GM19240 (cell line): ENCODE measurements around the gene PAX2.

Source experiments
- DNase-seq: peaks from one replicate; pipeline ENCODE4 v3.0.0; 2011; ENCODE audit warnings: low spot score; ENCODE audit not compliant: insufficient read length

The PAX2 gene

GRCh38 chr10:100876585-100877460 is 131.4 kb downstream of the PAX2 start:
- no peak for DNase-seq

DNA sequence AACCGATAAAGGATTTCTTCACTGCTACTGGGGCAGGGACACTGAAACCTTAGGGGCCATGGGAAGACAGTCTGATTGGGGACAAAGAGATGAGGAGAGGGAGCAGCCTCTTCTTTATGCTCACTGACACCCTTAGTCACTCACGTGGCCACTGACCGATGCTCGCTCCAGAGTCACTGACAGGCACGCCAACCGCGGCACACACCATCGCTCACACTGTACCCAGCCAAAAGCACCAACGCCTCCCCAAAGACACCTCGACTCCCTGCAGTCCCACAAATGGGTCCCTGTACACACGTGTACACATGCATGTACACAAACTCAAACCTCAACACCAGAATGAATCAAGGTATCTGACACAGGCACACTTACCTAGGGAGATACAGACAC is 132.1 kb downstream of the PAX2 start:
- DNase-seq = no peak

GRCh38 chr10:100878291-100878910 is 133.0 kb downstream of the PAX2 start:
- DNase-seq = peak; percentile 61
